Measurements from ENCODE around the gene ABCB10.
A peak's percentile ranks its signal among the peaks of the same experiment; 100 is the strongest.
"Not testable (repeated sequence)": the region's sequence is repeated elsewhere in the genome, so short reads cannot be mapped to it uniquely, and the experiment has no call there.

Gene ABCB10

DNA sequence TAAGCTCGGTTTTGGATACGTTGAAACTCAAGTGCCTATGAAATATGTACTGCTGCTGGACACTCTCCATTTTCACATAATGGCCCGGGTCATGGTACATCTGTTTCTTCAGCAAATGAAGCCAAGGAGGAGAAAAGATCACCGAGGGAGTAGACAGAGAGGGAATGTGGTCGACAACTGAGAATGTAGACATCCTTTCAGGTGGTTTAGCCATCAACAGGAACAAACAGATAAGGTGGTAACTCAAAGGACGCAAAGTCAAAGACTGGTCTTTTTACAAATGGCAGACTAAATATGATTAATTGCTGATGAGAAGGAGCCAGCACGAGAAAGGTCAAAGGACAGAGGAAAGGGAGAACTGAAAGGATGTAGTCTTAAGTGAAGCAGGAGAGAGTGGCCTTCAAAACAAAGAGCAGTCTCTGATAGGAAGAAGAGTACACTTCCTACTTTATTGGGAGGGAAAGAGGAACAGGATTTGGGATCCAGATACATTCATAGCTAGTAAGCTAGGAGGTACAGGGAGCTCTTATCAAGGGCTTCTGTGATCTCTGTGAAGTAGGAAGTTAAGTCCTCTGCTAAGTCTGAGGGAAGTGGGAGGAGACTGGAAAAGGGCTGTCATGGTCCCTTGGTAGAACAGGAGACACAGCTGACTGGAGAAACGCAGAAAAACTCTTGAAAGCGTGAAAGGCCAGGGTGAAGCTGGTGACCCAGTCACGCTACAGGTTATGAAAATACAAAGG lies 78.7 kb downstream of the ABCB10 start:
- peak overlapping the region in 9 of 11 experiments; percentile 18 to 66 (median 61); a peak in 18 of 22 replicates for H3K27ac ChIP-seq
- peaks cover 25 to 37% (median 34%) of the 10 kb centered on the region in 10 experiments for H3K4me1 ChIP-seq
- no peaks in the 10 kb centered on the region for H3K27me3 ChIP-seq
- peaks cover 66 to 89% (median 81%) of the 10 kb centered on the region in 11 experiments for H3K36me3 ChIP-seq
- H3K9me3 ChIP-seq (replicated peaks in 1 of 11): no peaks in the 10 kb centered on the region
- H3K9ac ChIP-seq: peak overlapping the region in 4 of 11 experiments; percentile 16 to 49 (median 35); a peak in 4 of 22 replicates
- no peak overlapping the region for H3K4me3 ChIP-seq
- TF ChIP-seq Cebpa-rat (IDR thresholded peaks at IDR 0.05): no peak
- peak overlapping the region; percentile 48 to 78 (median 68); a peak in 21 of 22 replicates for H3K4me2 ChIP-seq
- peaks cover 0 to 16% (median 0%) of the 10 kb centered on the region in 11 experiments; a peak in 5 of 22 replicates for H4K20me1 ChIP-seq

GRCh38 chr1:229478852-229479251 lies 79.7 kb downstream of the ABCB10 start:
- Histone ChIP-seq H3K4me2 (peak overlapping the region in 8 of 11 experiments; percentile 1 to 78 (median 67); a peak in 6 of 22 replicates), H3K36me3 (peaks cover 70 to 92% (median 85%) of the 10 kb centered on the region in 11 experiments), H4K20me1 (peaks cover 0 to 16% (median 0%) of the 10 kb centered on the region in 11 experiments; a peak in 5 of 22 replicates), H3K4me3 (no peak overlapping the region), H3K27me3 (no peaks in the 10 kb centered on the region), H3K4me1 (peaks cover 25 to 37% (median 34%) of the 10 kb centered on the region in 10 experiments), H3K27ac (no peak overlapping the region), H3K9ac (no peak overlapping the region; a peak in 1 of 22 replicates), H3K9me3 (replicated peaks in 1 of 11) (no peaks in the 10 kb centered on the region)
- TF ChIP-seq Cebpa-rat (IDR thresholded peaks at IDR 0.05): no peak

DNA sequence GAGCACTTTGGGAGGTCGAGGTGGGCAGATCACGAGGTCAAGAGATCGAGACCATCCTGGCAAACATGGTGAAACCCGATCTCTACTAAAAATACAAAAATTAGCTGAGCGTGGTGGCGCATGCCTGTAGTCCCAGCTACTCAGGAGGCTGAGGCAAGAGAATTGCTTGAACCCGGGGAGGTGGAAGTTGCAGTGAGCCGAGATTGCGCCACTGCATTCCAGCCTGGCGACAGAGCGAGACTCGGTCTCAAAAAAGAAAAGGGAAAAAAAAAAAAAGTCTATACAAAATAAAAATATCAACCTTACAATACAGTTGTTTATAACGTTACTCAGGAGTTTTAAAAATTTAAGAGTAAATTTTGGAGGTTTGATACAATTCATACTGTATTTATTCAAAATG lies 82.6 kb downstream of the ABCB10 start:
- Histone ChIP-seq H3K36me3 (peaks cover 68 to 92% (median 82%) of the 10 kb centered on the region in 11 experiments), H3K4me1 (peaks cover 16 to 26% (median 25%) of the 10 kb centered on the region in 10 experiments)
- not testable (repeated sequence) for H4K20me1 ChIP-seq; H3K4me2 ChIP-seq; H3K27ac ChIP-seq; H3K9ac ChIP-seq; H3K27me3 ChIP-seq; H3K4me3 ChIP-seq; H3K9me3 ChIP-seq (replicated peaks in 1 of 11)

DNA sequence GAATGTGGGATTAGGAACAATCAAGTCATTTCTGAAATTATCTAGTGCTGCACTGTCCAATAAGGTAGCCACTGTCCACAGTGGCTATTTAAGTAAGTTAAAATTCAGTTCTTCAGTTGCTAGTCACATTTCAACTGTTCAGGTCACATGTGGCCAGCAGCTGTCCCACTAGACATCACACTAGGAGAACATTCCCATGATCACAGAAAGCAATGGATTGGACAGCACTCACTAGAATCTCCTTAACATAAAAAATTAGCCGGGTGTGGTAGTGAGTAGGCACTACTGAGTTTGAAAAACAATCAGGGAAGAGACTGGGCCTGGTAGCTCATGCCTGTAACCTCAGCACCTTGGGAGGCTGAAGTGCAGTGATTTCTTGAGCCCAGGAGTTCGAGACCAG lies 84.0 kb downstream of the ABCB10 start:
- no peaks in the 10 kb centered on the region for H3K9me3 ChIP-seq (replicated peaks in 1 of 11)
- H4K20me1 ChIP-seq: peaks cover 0 to 9% (median 0%) of the 10 kb centered on the region in 11 experiments; a peak in 1 of 22 replicates
- H3K27ac ChIP-seq: no peak overlapping the region
- H3K4me3 ChIP-seq: no peak overlapping the region
- no peaks in the 10 kb centered on the region for H3K27me3 ChIP-seq
- H3K4me2 ChIP-seq: no peak overlapping the region
- H3K36me3 ChIP-seq: peaks cover 81 to 100% (median 94%) of the 10 kb centered on the region in 11 experiments
- H3K9ac ChIP-seq: no peak overlapping the region
- peaks cover 2 to 13% (median 11%) of the 10 kb centered on the region in 10 experiments; a peak in 17 of 20 replicates for H3K4me1 ChIP-seq
- TF ChIP-seq Cebpa-rat (IDR thresholded peaks at IDR 0.05): no peak

GRCh38 chr1:229471175-229471574 lies 87.3 kb downstream of the ABCB10 start:
- Histone ChIP-seq H3K9ac (no peak overlapping the region), H3K4me3 (no peak overlapping the region), H4K20me1 (peaks cover 0 to 20% (median 4%) of the 10 kb centered on the region in 11 experiments; a peak in 4 of 22 replicates), H3K9me3 (replicated peaks in 1 of 11) (no peaks in the 10 kb centered on the region), H3K27ac (no peak overlapping the region), H3K4me1 (peaks cover 0 to 2% (median 0%) of the 10 kb centered on the region in 10 experiments; a peak in 3 of 20 replicates), H3K27me3 (no peaks in the 10 kb centered on the region), H3K4me2 (no peak overlapping the region), H3K36me3 (peaks cover 90 to 100% (median 95%) of the 10 kb centered on the region in 11 experiments)
- TF ChIP-seq Cebpa-rat (IDR thresholded peaks at IDR 0.05): no peak

DNA sequence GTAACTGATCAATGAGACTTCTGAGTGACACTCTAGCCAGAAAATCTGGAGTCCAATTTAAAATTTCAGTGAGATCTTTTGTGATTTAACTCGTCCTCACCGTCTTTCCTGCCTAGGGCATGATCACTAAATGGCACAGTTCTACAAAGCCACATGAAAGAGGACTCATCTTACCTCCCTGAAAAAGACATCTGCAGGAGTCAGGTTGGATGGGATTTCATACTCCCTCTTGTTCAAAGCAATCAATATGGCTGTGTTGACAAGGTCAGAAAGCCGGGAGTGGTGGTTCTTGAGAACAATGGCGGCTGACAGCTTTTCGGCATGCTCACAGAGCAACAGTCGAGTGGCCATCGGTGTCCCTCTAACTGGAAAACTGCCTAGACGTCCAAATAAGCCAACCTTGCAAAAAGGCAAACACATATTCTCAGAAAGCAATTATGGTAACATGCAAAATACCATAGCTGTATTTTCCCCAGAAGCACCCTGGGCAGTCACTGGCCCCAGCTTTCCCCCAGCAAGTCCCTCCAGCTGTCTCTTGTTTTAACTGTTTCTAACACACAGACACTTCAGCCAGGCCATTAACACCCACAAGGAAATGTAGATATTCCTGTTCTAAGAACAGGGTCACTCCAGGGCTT lies 88.0 kb downstream of the ABCB10 start:
- Histone ChIP-seq H3K4me2 (no peak overlapping the region), H3K36me3 (peaks cover 87 to 100% (median 95%) of the 10 kb centered on the region in 11 experiments)

GRCh38 chr1:229466887-229467286 lies 91.6 kb downstream of the ABCB10 start:
- no peak overlapping the region for H3K27ac ChIP-seq
- H3K4me3 ChIP-seq: no peak overlapping the region
- peaks cover 0 to 20% (median 4%) of the 10 kb centered on the region in 11 experiments; a peak in 4 of 22 replicates for H4K20me1 ChIP-seq
- no peaks in the 10 kb centered on the region for H3K9me3 ChIP-seq (replicated peaks in 1 of 11)
- no peak overlapping the region for H3K9ac ChIP-seq
- H3K36me3 ChIP-seq: peaks cover 89 to 100% (median 97%) of the 10 kb centered on the region in 11 experiments
- H3K27me3 ChIP-seq: no peaks in the 10 kb centered on the region
- TF ChIP-seq Cebpa-rat (IDR thresholded peaks at IDR 0.05): no peak
- H3K4me2 ChIP-seq: no peak overlapping the region
- no peaks in the 10 kb centered on the region for H3K4me1 ChIP-seq

More for the DNA sequence above, 88.0 kb downstream of the ABCB10 start:
- H4K20me1 ChIP-seq: peaks cover 0 to 20% (median 4%) of the 10 kb centered on the region in 11 experiments; a peak in 4 of 22 replicates
- no peak overlapping the region for H3K9ac ChIP-seq
- no peak for TF ChIP-seq Cebpa-rat (IDR thresholded peaks at IDR 0.05)
- H3K27ac ChIP-seq: no peak overlapping the region
- H3K9me3 ChIP-seq (replicated peaks in 1 of 11): no peaks in the 10 kb centered on the region
- no peaks in the 10 kb centered on the region for H3K27me3 ChIP-seq
- peaks cover 0 to 2% (median 0%) of the 10 kb centered on the region in 10 experiments; a peak in 2 of 20 replicates for H3K4me1 ChIP-seq
- H3K4me3 ChIP-seq: no peak overlapping the region
